Activated CD4-positive, alpha-beta T cell treated with anti-CD3 and anti-CD28 coated beads for 24 hours (primary cell): ENCODE measurements around the gene DNAH5.
"Not testable (repeated sequence)": the region's sequence is repeated elsewhere in the genome, so short reads cannot be mapped to it uniquely, and the experiment has no call there.

ENCODE experiments used
- DNase-seq, 2 donors: peaks; one replicate each; pipeline ENCODE4 v3.0.0-alpha.2; 2020; ENCODE audit warnings: low read depth in 2 of 2

DNAH5 gene

GRCh38 chr5:13944560-13945199, at the start of gene DNAH5:
Gene DNAH5 (minus strand): TSS chr5:13944688. CDS start chr5:13944438, 250 bp downstream.
- no peak for DNase-seq

- DNase-seq = no peak
These were observed 49.4 kb upstream of the DNAH5 start for GRCh38 chr5:13993926-13994325.

GRCh38 chr5:13992795-13993194, 48.3 kb upstream of the DNAH5 start:
- DNase-seq = no peak

- no peak for DNase-seq
These were observed 46.9 kb upstream of the DNAH5 start for GRCh38 chr5:13991365-13991764.

GRCh38 chr5:13990896-13991295, 46.4 kb upstream of the DNAH5 start:
- no peak for DNase-seq

- no peak for DNase-seq
These were observed 45.3 kb upstream of the DNAH5 start for GRCh38 chr5:13989832-13990231.

GRCh38 chr5:13987843-13988464, 43.5 kb upstream of the DNAH5 start:
- DNase-seq = peak in 1 of 2 donors; percentile 5

- DNase-seq = no peak
These were observed 41.4 kb upstream of the DNAH5 start for GRCh38 chr5:13985731-13986418.

GRCh38 chr5:13984888-13985287, 40.4 kb upstream of the DNAH5 start:
- DNase-seq = not testable (repeated sequence)

GRCh38 chr5:13976867-13977830, 32.7 kb upstream of the DNAH5 start:
- DNase-seq = no peak

GRCh38 chr5:13976223-13976622, 31.7 kb upstream of the DNAH5 start:
- DNase-seq = no peak

GRCh38 chr5:13975246-13975645, 30.8 kb upstream of the DNAH5 start:
- no peak for DNase-seq

GRCh38 chr5:13973724-13974123, 29.2 kb upstream of the DNAH5 start:
- no peak for DNase-seq

GRCh38 chr5:13972029-13972428, 27.5 kb upstream of the DNAH5 start:
- DNase-seq = no peak

GRCh38 chr5:13957032-13957645, 12.7 kb upstream of the DNAH5 start:
- DNase-seq = no peak

- DNase-seq = no peak
These were observed 12.0 kb upstream of the DNAH5 start for GRCh38 chr5:13956471-13956870.

- no peak for DNase-seq
These were observed 11.4 kb upstream of the DNAH5 start for GRCh38 chr5:13955896-13956295.

- DNase-seq = no peak
These were observed 1.6 kb upstream of the DNAH5 start for GRCh38 chr5:13946111-13946510.

- no peak for DNase-seq
These were observed 783 bp upstream of the DNAH5 start for GRCh38 chr5:13945271-13945670.

GRCh38 chr5:13943676-13944075, 812 bp downstream of the DNAH5 start:
- no peak for DNase-seq

- no peak for DNase-seq
These were observed 3.0 kb downstream of the DNAH5 start for GRCh38 chr5:13941468-13941867.
